Activated CD4-positive, alpha-beta T cell treated with anti-CD3 and anti-CD28 coated beads, Interleukin-2, Interleukin-4, amounts not matched to agents 100 ng/mL and 50 ng/mL, durations not matched to agents 16 hours and 8 hours (primary cell): ENCODE data around the gene SLC22A7.

Experiments
- DNase-seq: peaks from one replicate; pipeline ENCODE4 v3.0.0-alpha.2; 2020; ENCODE audit warnings: low spot score

SLC22A7 gene

DNA sequence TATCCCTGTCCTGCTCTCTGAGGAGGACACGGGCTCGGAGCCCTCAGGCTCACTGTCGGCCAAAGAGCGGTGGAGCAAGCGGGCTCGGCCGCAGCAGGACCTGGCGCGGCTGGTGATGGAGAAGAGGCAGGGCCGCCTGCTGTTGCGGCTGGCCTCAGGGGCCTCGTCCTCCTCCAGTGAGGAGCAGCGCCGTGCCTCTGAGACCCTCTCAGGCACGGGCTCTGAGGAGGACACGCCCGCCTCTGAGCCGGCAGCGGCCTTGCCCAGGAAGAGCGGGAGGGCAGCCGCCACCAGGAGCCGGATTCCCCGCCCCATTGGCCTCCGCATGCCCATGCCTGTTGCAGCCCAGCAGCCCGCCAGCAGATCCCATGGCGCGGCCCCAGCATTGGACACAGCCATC is 14.2 kb upstream of the SLC22A7 start:
- DNase-seq, result no peak

DNA sequence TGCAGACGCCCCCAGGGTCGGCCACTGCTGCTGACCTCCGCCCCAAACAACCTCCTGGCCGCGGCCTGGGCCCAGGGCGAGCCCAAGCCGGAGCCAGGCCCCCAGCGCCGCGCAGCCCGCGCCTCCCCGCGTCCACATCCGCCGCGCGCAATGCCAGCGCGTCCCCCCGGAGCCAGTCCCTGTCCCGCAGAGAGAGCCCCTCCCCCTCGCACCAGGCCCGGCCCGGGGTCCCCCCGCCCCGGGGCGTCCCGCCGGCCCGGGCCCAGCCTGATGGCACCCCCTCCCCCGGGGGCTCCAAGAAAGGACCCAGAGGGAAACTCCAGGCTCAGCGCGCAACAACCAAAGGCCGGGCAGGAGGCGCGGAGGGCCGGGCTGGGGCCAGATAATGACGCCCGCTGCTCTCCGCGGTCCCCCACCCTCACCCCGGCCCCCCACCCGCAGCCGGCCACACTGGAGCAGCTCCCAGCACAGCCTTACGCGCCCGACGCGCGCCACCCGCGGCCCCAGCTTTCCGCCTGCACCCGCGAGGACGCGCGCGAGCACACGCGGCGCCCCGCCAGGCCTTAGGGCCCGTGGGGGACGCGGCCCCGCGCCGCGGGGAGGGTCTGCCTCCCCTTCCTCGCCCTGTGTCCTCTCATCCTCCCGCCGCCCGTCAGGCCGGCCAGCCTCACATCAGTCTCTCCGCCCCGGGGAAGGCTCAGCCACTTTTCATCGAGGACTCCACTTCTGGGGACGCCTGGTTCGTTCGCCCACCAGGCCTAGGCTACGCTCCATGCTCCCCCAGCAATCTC is 12.9 kb upstream of the SLC22A7 start:
- no peak for DNase-seq

DNA sequence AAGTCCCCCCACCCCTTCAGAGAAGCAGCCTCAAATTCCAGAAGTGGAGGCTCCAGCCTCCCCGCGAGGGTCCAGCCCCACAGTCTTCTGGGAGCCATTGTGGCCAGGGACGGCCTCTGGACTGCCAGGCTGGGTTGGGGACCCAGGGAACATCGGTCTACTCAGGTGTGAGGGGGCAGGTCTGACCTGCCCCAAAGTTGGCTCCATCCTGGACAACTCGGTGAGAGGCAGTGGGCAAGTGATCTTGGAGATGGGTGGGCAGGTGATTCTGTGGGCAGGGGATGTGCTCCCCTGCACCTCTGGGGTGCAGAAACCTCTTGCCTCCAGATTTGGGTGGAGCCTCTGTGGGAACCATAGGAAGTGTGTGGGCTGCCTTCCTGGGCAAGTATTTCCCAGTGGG is 12.2 kb upstream of the SLC22A7 start:
- DNase-seq, result no peak

DNA sequence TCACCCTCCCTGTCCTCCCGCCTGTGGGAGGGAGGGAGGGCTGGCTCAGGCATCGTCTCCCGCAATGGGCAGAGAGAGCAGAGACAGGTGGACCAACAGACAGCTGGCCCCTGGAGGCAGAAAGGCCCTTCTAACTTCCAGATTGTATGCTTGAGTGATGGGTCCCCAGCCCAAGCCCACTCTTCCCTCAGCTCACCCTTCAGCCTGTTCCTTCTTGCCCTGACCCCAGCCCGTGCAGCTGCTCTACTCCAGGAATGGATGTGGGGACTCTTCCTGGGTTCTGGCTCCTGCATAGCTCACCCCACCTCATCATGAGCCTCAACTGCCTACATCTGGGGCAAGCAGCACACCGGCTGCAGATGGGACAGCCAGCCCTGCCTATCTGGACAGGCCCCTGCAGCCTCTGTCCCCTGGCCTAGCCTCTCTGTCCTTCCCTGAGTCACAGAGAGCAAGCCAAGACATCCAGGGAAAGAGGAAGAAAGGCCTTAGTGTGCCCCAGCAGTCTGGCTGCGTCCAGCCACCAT is 11.5 kb upstream of the SLC22A7 start:
- no peak for DNase-seq

DNA sequence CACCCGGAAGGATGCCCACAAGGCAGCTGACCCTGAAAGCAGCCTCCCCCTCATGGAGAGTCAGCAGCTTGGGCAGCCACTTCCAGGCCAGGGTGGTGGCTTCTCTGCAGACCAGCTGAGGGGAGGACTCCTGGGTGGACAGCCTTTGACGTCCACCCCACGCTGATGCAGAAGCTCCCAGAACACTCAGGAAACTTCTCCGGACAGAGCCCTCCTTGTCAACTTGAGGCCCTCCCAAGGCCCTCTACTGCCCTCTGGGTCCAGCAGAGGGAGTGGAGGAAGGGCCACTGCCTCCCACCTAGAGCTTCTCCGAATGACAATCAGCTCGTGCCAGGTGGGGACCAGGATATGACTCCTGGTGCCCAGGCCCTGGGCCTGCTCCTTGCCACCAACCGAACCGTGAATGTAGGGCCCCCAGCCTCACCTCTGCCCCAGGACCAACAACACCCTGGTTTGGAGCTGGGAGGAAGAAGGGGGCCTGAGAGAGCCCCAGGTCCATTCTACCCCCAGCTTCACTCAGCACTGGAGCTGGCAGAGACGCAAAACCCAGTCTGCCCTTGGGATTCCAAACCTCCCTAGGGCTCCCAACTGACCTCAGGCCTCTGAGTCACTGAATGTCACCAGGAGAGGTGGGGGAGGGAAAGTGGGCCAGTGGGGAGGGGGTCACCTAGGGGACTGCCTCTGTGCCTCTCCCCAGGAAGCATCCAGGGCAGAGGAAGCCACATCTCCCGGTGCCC is 10.9 kb upstream of the SLC22A7 start:
- no peak for DNase-seq

DNA sequence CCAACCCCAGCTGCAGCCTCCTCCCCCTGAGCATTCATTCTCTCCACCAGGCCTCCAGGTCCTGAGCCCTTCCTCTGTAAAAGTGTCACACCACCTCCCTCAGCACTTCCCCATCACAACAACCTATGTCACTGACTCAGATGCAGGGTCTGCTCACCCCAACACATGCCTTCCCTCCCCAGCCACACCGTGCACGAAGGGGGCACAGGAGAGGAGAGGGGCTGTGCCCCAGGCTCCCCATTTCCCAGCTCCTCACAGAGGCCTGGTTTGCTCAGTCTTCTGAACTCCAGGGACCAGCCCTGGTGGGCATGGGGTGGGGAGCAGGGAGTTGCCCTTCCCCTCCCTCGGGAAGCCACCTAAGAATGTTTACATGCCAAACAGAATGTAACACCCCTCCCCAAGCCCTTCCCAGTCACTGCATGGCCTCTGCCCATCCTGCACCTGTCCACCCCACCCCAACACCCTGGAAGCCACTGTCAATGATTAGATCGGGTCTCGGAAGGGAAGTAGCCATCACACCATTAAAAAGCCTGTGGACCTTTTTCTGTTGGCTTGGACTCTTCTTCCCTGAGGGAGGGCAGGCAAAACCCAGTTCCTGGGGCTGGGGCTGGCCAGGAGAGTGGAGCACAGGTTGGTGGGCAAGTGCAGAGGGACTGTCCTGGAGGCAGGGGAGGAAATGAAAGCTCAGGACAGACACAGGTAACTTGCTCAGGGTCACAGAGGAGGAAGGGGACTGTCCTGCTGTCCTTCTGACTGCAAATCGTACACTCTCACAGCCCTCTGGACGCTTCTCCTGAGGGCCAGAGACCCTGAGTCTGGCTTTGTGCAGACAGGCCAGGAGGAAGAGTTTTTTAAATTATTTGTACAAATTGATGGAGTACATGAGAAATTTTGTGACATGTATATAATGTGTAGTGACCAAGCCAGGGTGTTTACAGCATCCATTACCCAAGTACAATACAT is 10.1 kb upstream of the SLC22A7 start:
- DNase-seq, result no peak

DNA sequence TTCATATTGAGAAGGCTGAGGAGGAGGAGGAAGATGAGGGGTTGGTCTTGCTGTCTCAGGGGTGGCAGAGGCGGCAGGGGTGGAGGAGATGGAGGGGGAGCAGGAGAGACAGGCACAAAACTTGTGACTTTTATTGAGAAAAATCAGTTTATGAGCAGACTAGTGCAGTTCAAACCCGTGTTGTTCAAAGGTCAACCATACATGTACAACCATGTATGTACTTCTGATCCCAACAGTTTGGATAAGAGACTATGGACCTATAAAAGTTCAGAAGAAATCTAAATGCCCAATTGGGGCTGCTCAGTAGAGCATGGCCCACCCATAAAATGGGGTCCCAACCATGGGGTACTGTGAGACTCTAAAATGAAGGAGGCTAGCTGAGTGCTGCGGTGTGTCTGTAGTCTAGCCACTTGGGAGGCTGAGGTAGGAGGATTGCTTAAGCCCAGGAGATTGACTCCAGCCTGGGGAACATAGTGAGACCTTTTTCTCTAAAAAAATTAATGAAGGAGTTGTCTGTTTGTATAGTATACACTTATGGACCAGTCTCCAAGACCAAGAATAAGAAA is 7.6 kb upstream of the SLC22A7 start:
- no peak for DNase-seq

DNA sequence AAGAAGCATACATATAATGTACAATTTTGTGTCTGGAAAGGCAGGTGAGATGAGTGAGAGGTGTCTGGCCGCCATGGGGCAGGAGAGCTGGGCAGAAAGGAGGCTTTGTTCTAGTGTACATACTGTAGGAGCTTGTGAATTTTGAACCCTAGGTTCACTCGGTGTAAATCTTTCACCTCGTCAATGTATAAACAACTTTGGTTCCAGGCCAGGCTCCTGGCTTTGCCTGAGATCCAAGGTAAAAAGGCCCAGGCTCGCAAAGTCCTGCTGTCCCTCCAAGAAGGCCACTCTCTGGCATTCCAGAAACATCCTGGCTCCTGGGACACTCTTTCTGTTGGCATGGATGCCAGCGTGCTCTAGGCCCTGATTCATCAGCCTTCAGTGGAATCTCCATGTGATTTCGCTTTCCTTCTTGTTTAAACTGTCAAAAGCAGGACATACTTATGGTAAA is 7.1 kb upstream of the SLC22A7 start:
- no peak for DNase-seq

DNA sequence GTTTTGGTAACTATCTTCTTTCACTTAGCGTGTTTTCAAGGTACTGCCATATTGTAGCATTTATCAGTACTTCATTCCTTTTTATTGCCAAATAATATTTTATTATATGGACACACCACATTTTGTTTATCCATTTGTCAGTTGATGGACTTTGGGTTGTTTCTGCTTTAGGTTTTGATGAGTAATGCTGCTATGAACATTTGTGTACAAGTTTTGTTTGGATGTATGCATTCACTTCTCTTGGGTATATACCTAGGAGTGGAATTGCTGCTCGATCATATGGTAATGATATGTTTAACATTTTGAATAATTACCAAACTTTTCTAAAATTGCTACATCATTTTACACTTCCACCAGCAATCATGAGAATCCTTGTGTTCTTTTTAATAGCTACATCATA is 6.4 kb upstream of the SLC22A7 start:
- no peak for DNase-seq

DNA sequence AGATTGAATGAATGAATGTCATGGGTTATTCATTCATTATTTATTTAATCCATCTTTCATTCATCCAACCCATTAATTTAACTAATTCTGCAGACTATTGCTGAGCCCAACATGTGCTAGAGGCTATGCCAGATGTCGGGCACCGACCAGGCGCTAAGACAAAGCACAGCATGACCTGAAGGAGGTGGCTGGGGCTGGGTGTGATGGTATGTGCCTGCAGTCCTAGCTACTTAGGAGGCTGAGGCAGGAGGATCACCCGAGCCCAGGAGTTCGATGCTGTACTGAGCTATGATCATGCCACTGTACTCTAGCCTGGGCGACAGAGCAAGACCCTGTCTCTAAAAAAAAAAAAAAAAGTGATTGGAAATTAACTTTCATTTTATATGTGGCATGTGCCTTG is 5.7 kb upstream of the SLC22A7 start:
- no peak for DNase-seq

DNA sequence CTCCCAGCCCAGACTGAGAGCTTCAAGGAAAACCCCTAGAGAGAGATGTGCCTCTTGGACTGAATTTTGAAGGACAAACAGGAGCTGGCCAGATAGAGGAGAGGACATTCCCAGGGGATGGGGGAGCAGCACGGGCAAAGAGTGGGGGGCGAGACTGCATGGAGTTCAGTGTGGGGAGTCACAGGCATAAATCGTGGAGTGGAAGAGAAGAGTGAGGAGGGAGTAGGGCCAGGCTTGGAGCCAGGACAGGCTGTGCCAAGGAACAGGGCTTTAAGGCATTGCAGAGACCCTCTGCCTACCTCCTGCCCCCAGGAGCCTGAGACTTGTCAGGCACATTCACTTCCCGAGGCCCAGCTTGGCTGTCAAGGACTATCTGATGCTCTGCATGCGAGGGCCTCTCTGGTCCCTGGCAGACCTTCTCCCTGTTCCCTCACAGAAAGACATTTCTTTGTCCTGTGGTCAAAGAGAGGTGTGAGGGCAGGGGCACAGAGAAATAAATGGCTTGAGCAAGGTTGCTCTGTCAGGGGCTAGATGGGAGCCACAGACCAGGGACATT is 5.2 kb upstream of the SLC22A7 start:
- DNase-seq, result no peak

DNA sequence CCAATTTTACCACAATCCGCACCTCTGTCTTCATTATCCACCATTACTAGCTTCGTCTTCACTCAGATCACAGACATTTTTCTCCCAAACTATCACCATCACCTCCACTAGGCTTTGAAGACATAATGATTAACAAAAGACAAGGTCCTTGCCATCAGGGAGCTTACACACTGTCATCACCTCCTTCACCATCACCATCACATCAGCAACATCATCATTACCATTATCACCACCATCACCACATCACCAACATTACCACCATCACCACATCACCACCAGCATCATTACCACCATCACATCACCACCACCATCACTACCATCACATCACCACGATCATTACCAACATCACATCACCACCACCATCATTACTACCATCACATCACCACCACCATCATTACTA is 4.4 kb upstream of the SLC22A7 start:
- no peak for DNase-seq

DNA sequence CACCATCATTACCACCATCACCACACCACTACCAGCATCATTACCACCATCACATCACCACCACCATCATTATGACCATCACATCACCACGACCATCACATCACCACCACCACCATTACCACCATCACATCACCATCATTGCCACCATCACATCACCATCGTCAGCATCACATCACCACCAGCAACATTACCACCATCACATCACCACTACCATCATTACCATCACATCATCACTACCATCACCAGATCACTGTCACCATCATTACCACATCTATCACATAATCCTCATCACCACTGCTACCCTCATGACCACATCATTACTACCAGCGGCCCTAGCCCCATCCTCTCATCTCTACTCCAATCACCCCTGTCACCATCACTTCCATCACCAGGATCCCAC is 3.5 kb upstream of the SLC22A7 start:
- no peak for DNase-seq

DNA sequence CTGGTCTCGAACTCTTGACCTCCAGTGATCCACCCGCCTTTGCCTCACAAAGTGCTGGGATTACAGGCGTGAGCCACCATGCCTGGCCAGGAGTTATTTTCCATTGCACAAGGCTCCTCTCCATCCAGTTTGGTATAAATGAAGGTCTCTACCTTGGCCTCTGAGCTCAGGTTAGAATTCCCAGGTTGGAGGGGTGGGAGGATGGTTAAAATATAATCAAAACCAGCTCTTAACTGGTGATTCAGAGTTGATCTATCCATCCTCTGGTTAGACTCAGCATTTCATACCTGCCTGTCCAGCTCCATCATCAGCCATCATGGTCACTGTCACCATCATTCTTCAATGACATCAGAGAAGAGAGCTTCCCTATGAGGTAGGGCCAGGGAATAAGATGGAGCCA is 2.6 kb upstream of the SLC22A7 start:
- no peak for DNase-seq

DNA sequence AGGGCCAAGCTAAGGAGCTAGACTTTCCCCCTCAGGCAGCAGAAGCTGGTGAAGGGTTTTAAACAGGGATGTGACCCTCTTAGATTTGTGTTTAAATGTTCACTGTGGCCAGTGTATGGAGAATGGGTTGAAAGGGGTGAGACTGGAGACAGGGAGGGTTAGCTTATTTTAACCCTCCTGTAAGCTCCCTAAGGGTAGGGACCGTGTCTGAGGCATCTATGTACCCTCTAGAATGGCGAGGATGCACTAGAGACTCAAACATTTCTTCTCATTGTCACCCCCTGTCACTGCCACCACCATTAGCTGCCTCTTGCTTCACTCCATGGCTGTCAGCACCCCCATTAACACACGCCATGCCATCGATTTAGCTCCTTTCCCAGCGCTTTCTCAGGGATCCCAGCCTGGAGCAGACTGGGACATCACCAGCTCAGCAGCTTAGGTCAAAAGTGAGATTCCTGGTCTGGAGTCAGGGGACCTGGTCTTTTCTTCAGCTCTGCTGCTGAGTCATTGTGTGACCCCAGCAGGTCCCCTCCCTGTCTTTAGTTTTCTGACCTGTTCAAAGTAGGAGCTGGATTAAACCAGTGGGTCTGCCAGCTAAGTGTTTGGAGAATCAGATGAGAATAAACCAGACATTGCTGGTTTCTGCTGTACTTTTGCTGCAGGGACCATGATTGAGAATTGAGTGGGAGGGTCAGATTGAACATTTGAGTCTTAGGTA is 1.1 kb upstream of the SLC22A7 start:
- DNase-seq, result no peak

DNA sequence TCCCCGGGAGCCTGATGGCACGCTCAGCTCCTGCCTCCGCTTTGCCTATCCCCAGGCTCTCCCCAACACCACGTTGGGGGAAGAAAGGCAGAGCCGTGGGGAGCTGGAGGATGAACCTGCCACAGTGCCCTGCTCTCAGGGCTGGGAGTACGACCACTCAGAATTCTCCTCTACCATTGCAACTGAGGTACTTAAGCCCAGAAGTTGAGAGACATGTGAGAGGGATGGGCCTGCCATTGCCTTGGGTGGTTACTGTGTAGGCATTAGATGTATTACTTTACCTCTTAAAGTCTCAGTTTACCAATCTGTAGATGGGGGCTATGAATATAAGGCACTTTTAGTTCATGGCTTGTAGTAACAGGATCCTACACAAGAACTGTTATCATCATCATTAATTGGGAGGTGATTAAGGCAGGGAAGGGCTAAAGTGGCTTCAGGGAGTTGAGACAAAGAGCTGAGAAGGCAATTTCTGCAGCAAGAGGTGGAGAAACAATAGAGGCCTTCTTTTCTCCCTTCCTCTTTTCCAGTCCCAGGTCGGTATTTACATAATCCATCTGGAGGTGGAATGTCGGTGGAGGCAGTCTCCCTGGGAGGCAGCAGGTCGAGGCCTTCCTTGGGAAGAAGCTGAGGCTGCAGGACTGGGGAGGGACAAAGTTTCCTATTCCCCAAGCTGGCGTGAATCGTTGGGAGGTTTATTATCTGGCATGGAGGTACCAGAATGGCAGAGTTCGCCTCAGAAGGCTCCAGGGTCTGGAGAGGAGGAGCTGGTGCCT is 691 bp downstream of the SLC22A7 start:
- no peak for DNase-seq

DNA sequence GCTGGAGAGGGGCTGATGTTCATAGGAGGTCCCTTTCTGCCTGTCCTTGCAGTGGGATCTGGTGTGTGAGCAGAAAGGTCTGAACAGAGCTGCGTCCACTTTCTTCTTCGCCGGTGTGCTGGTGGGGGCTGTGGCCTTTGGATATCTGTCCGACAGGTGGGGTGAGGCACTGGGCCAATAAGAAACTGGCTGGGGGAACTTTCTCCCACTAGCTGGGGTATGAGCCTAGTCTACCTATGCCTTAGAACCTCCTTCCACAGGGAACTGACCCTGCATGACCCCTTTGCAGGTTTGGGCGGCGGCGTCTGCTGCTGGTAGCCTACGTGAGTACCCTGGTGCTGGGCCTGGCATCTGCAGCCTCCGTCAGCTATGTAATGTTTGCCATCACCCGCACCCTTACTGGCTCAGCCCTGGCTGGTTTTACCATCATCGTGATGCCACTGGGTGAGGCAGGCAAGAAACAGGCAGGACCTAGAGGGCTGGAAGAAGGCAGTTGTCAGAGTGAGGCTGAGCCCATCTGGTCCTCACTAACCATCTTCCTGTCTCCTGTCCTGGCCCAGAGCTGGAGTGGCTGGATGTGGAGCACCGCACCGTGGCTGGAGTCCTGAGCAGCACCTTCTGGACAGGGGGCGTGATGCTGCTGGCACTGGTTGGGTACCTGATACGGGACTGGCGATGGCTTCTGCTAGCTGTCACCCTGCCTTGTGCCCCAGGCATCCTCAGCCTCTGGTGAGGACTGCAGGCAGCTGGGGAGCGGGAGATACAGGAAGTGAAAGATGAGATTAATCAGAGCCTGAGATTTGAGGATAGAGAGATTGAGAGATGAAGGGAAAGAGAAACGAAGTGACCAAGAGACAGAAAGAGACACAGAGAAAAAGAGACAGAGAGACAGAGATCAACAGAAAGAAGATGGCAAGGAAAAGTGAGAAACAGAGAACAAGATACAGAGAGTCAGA is 1.6 kb downstream of the SLC22A7 start:
- no peak for DNase-seq

DNA sequence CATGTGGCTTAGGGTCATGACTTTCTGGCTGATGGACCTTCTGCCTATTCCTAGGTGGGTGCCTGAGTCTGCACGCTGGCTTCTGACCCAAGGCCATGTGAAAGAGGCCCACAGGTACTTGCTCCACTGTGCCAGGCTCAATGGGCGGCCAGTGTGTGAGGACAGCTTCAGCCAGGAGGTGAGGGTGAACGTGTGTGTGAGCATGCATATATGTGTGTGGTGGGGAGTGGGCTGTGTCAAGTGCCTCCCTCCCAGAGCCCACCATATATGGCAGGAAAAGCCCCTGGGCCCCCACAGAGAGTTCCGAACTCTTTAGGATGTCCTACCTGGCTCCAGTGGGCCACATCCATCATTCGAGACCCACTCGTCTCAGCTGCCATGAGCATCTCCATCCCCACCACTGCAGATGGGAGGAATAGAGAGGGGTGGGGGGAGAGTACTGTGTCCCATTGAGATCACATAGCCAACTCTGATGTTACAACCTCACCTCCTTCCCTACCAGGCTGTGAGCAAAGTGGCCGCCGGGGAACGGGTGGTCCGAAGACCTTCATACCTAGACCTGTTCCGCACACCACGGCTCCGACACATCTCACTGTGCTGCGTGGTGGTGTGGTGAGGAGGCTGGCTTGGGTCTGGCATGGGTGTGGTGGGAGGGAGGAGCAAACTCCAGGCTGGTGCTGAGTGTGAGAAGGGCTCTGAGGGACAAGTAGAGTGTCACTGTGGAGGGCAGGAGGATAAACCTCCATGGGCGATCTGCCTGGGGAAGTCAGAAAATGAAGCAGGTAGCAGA is 3.2 kb downstream of the SLC22A7 start:
- DNase-seq, result no peak
